ENCODE data around the gene MXRA8.
A peak's percentile ranks its signal among the peaks of the same experiment; 100 is the strongest.

The MXRA8 gene

DNA sequence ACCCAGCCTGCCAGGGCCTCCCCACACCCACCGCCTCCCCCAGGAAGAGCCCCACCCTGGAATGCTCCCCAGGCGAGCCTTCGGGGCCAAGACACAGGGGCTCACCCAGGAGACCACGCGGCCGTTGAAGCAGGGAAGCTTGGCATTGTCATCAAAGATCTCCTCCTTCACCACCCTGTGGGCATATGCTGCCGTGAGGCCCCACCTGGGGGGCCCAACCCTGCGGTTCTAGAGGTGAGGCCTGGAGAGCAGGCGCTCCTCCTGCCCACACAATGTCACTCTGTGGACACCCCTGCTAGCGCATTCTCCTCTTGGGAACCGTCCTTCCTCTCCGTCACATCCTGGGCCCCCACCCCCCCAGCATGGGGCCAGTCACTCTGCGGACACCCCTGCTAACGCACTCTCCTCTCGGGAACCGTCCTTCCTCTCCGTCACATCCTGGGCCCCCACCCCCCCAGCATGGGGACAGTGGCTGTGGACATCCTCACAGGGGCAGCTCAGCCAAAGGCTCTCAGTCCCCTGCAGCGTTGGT is 15.7 kb downstream of the MXRA8 start:
- DNase-seq (ENCODE audit: extremely low spot score): no peak
- TF ChIP-seq, protein P1, sequence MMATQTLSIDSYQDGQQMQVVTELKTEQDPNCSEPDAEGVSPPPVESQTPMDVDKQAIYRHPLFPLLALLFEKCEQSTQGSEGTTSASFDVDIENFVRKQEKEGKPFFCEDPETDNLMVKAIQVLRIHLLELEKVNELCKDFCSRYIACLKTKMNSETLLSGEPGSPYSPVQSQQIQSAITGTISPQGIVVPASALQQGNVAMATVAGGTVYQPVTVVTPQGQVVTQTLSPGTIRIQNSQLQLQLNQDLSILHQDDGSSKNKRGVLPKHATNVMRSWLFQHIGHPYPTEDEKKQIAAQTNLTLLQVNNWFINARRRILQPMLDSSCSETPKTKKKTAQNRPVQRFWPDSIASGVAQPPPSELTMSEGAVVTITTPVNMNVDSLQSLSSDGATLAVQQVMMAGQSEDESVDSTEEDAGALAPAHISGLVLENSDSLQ (IDR thresholded peaks at IDR 0.05): no peak
- no peak for TF ChIP-seq HDGF (IDR thresholded peaks at IDR 0.05; ENCODE audit: borderline replicate concordance)
- TF ChIP-seq BHLHE40 (IDR thresholded peaks at IDR 0.05; ENCODE audit: borderline replicate concordance): no peak
- no peak for TF ChIP-seq ELF4 (IDR thresholded peaks at IDR 0.05)
- TF ChIP-seq FOXK2 (IDR thresholded peaks at IDR 0.05): no peak
- no peak for TF ChIP-seq ZNF384 (IDR thresholded peaks at IDR 0.05)
- ChIA-PET POLR2A (interaction anchor here (0.6 kb wide), 1 partner anchor 47 kb away, joined by 4 read pairs; no protein-coding TSS in a partner anchor), CTCF (no interaction called here)

DNA sequence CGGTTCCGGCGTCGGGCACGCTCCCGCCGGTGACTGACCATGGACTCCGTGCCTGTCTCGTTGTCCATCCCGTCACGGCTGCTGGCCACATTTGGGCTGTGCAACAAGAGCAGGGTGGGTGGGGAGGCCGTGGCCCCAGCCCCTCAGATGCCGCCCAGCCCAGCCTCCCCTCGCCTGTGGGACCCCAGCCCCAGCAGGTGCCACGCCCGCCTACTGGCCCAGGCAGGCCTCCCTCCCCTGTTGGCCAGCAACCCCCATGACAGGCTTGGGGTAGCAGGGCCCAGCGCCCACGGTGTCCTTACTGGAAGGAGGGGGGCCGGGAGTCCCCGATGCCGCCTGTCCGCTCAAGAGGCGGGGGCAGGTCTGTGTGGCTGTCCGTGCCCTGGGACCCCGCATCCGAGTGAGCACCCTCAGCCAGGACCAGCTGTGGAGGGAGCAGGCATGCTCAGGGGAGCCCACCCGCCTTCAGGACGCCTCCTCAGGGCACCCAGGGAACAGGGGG is 16.2 kb downstream of the MXRA8 start:
- TF ChIP-seq FOXM1 (IDR thresholded peaks at IDR 0.05; ENCODE audit: borderline replicate concordance) (no peak), FOXA1 (IDR thresholded peaks at IDR 0.05) (no peak), SP1 (IDR thresholded peaks at IDR 0.05) (no peak), ELF4 (IDR thresholded peaks at IDR 0.05) (no peak), ARNT (IDR thresholded peaks at IDR 0.05) (no peak), HDGF (IDR thresholded peaks at IDR 0.05; ENCODE audit: borderline replicate concordance) (no peak), L3MBTL2 (conservative IDR thresholded peaks at IDR 0.05) (no peak), NFRKB (IDR thresholded peaks at IDR 0.05) (no peak), TARDBP (IDR thresholded peaks at IDR 0.05) (no peak)
- TF ChIP-seq, protein P1 (IDR thresholded peaks at IDR 0.05): no peak
- CTCF ChIA-PET: no interaction called here
- POLR2A ChIA-PET: no interaction called here
- DNase-seq (ENCODE audit: extremely low spot score): no peak

DNA sequence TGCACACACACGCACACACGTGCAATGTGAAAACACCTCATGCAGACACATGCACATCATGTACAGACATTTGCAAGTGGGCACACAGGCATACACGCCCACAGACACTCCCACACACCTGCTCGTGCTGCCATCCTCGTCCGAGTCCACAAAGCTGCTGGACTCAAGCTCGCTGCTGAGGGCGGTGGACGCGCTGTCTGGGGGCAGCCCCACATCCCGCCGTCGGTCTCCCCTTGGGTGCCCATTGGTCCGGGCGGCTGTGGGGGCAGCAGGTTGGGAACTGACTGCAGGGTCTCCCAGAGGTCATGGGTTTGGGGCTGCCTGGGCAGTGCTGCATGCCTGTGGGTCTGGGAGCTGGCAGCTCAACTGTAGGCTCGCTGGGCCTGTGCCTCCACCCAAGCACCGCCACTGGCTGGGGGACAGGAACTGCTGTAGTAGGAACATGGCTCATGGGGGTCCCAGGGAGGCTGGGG is 16.8 kb downstream of the MXRA8 start:
- no peak for DNase-seq (ENCODE audit: extremely low spot score)
- POLR2A ChIA-PET: no interaction called here
- CTCF ChIA-PET: no interaction called here
- TF ChIP-seq FOXK2 (IDR thresholded peaks at IDR 0.05): no peak
- no peak for TF ChIP-seq HDGF (IDR thresholded peaks at IDR 0.05; ENCODE audit: borderline replicate concordance)
- TF ChIP-seq SP1 (IDR thresholded peaks at IDR 0.05): no peak
- no peak for TF ChIP-seq ZNF384 (IDR thresholded peaks at IDR 0.05)
- TF ChIP-seq TARDBP (IDR thresholded peaks at IDR 0.05): no peak
- TF ChIP-seq ARNT (IDR thresholded peaks at IDR 0.05): no peak
- no peak for TF ChIP-seq FOXM1 (IDR thresholded peaks at IDR 0.05; ENCODE audit: borderline replicate concordance)
- no peak for TF ChIP-seq NFRKB (IDR thresholded peaks at IDR 0.05)
- no peak for TF ChIP-seq CTBP1 (IDR thresholded peaks at IDR 0.05; ENCODE audit: borderline replicate concordance)
- TF ChIP-seq BHLHE40 (IDR thresholded peaks at IDR 0.05; ENCODE audit: borderline replicate concordance): no peak
- TF ChIP-seq L3MBTL2 (conservative IDR thresholded peaks at IDR 0.05): no peak
- no peak for TF ChIP-seq FOXA1 (IDR thresholded peaks at IDR 0.05)
- no peak for TF ChIP-seq ELF4 (IDR thresholded peaks at IDR 0.05)
- TF ChIP-seq, protein P1 (IDR thresholded peaks at IDR 0.05): no peak
- no peak for TF ChIP-seq LEF1 (IDR thresholded peaks at IDR 0.05; ENCODE audit: borderline replicate concordance)
- no peak for TF ChIP-seq SUZ12 (IDR thresholded peaks at IDR 0.05)

DNA sequence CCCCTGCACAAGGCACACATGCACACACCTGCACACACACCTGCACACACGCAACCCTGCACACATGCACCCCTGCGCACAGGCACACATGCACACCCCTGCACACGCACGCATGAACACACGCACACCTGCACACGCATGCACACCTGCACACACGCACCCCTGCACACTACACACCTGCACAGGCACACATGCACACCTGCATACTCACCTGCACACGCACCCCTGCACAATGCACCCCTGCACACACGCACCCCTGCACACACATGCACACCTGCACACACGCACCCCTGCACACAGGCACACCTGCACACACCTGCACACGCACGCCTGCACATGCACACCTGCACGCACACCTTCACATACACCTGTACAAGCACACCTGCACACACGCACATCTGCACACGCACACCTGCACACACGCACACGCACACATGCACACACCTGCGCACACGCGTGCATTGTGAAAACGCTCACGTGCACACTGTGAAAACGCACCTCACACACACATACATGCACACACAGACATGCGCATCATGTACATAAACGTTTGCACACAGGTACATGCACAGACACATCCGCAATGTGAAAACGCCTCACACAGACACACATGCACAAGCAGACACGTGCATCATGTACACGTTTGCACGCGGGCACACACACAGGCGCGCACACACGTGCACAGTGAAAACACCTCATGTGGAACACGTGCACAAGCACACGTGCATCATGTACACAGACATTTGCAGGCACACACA is 17.4 kb downstream of the MXRA8 start:
- no peak for TF ChIP-seq ELF4 (IDR thresholded peaks at IDR 0.05)
- no peak for TF ChIP-seq HDGF (IDR thresholded peaks at IDR 0.05; ENCODE audit: borderline replicate concordance)
- no peak for TF ChIP-seq LEF1 (IDR thresholded peaks at IDR 0.05; ENCODE audit: borderline replicate concordance)
- TF ChIP-seq FOXA1 (IDR thresholded peaks at IDR 0.05): no peak
- TF ChIP-seq TARDBP (IDR thresholded peaks at IDR 0.05): peak; percentile 66
- DNase-seq (ENCODE audit: extremely low spot score): no peak
- CTCF ChIA-PET: no interaction called here
- POLR2A ChIA-PET: no interaction called here

DNA sequence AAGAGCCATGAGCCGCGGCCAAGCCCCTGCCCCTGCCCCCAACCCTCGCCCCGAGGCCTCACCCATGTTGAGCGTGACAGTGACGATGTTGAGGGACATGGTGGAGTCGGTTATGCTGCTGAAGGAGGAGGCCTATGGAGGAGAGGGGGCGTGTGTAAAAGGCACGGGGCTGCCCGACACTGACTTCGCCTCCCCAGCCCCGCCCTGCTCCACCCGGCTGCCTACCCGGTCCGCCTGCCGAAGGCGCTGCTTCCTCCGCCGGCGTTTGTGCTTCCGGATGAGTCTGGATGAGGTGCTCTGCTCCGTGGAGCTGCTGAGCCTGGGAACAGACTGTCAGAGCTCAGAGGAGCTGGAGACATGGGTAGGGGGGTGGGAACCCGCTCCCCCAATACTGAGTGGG is 18.2 kb downstream of the MXRA8 start:
- ChIA-PET POLR2A (no interaction called here), CTCF (no interaction called here)
- no peak for DNase-seq (ENCODE audit: extremely low spot score)
- no peak for TF ChIP-seq SP1 (IDR thresholded peaks at IDR 0.05)
- no peak for TF ChIP-seq SUZ12 (IDR thresholded peaks at IDR 0.05)

DNA sequence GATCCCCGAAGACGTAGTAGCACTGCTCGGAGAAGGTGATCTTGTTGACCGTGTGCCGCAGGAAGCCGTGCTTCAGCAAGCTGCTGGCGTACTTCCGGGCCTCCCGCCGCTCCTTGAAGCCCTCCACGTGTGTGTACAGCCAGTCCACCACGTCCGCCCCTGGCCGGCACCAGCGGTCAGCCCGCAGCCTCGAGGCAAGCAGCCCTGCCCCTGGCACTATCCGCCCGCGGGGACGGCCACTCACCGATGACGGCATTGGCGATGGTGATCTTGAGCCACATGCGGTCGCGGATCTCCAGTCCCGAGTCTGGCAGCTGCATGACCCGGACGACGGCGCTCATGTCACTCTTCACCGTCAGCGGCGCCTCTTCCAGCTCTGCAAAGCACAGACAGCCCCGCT is 20.1 kb downstream of the MXRA8 start:
- POLR2A ChIA-PET: interaction anchor here (1.1 kb wide), 1 partner anchor 10 kb away, joined by 3 read pairs; no protein-coding TSS in a partner anchor
- TF ChIP-seq HDGF (IDR thresholded peaks at IDR 0.05; ENCODE audit: borderline replicate concordance) (no peak), SUZ12 (IDR thresholded peaks at IDR 0.05) (no peak), CTBP1 (IDR thresholded peaks at IDR 0.05; ENCODE audit: borderline replicate concordance) (no peak)
- CTCF ChIA-PET: no interaction called here
- DNase-seq (ENCODE audit: extremely low spot score): no peak

DNA sequence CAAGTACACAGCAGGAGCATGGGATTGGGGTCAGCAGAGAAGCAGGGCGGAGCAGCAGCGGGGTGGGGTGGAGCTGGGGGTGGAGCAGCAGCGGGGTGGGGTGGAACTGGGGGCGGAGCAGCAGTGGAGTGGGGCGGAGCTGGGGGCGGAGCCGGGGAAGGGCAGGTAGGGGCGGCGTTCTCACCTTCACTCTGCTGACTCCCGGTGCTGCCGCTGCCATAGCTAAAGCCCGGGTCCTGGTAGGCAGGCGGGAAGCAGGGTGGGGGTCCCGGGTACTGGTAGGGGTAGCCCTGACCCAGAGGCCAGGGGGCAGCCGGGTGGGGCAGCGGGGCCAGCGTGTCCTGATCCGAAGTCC is 20.6 kb downstream of the MXRA8 start:
- ChIA-PET CTCF (no interaction called here), POLR2A (interaction anchor here (1.1 kb wide), 1 partner anchor 10 kb away, joined by 3 read pairs; no protein-coding TSS in a partner anchor)
- no peak for TF ChIP-seq HDGF (IDR thresholded peaks at IDR 0.05; ENCODE audit: borderline replicate concordance)
- no peak for TF ChIP-seq ZNF384 (IDR thresholded peaks at IDR 0.05)
- no peak for TF ChIP-seq BHLHE40 (IDR thresholded peaks at IDR 0.05; ENCODE audit: borderline replicate concordance)
- TF ChIP-seq, protein P1 (IDR thresholded peaks at IDR 0.05): no peak
- TF ChIP-seq L3MBTL2 (conservative IDR thresholded peaks at IDR 0.05): no peak
- TF ChIP-seq NFRKB (IDR thresholded peaks at IDR 0.05): no peak
- no peak for TF ChIP-seq FOXK2 (IDR thresholded peaks at IDR 0.05)
- no peak for TF ChIP-seq ARNT (IDR thresholded peaks at IDR 0.05)
- DNase-seq (ENCODE audit: extremely low spot score): peak; percentile 61

Measured in HEK293T (cell line).